Activated naive CD4-positive, alpha-beta T cell treated with anti-CD3 and anti-CD28 coated beads for 36 hours (primary cell): Measurements from ENCODE around the gene PRM3. TPM values are rescaled to one million over a fixed set of nuclear protein-coding genes. Genes with fewer than 3 reads are reported as not detected.

Experiments
- CTCF ChIA-PET: fragments of 350-600 bp; sonication (Branson Sonifier 250); formaldehyde crosslinking; loops from one replicate; lab custom pipeline; 2021; ENCODE audit warnings: antibody characterized with exemption; lab: Charles Lee
- DNase-seq: peaks from one replicate; pipeline ENCODE4 v3.0.0-alpha.2; 2020
- H3K27ac Mint-ChIP-seq: one replicate; pipeline ENCODE4 v1.8.0; 2021; ENCODE audit warnings: mild to moderate bottlenecking, mixed read lengths
- H3K27me3 Mint-ChIP-seq: one replicate; pipeline ENCODE4 v1.8.0; 2021; ENCODE audit warnings: low read depth, mixed read lengths
- H3K36me3 Mint-ChIP-seq: one replicate; pipeline ENCODE4 v1.8.0; 2021; ENCODE audit warnings: low read depth, mixed read lengths
- H3K4me1 Mint-ChIP-seq: one replicate; pipeline ENCODE4 v1.8.0; 2021; ENCODE audit warnings: low read depth, mixed read lengths
- H3K4me3 Mint-ChIP-seq: one replicate; pipeline ENCODE4 v1.8.0; 2021; ENCODE audit warnings: mild to moderate bottlenecking, moderate library complexity, mixed read lengths
- H3K9me3 Mint-ChIP-seq: one replicate; pipeline ENCODE4 v1.8.0; 2021; ENCODE audit warnings: mixed read lengths
- intact Hi-C: fragments of 100-400 bp; cut with micrococcal nuclease; formaldehyde crosslinking; loops from one replicate; pipeline ENCODE4 v1.15.1; 2023
- total RNA-seq, 2 experiments: library from RNA; stranded (reverse); gene quantifications; one replicate each; pipeline ENCODE4 v1.2.3, GENCODE V29; 2021

PRM3 gene
- total RNA-seq, 2 experiments from 2014 or later, result not detected

GRCh38 chr16:11242658-11243057, 30.8 kb downstream of the PRM3 start:
- DNase-seq, result no peak
- Mint-ChIP-seq H3K9me3 (no peaks in the 10 kb centered on the region), H3K36me3 (no peaks in the 10 kb centered on the region), H3K4me3 (no peak overlapping the region), H3K27me3 (no peaks in the 10 kb centered on the region), H3K4me1 (peaks cover 42% of the 10 kb centered on the region), H3K27ac (no peak overlapping the region)
- CTCF ChIA-PET, result no interaction called here
- intact Hi-C loops, result no loop called here

- no peak overlapping the region for H3K27ac Mint-ChIP-seq
- no peaks in the 10 kb centered on the region for H3K9me3 Mint-ChIP-seq
- peaks cover 38% of the 10 kb centered on the region for H3K4me1 Mint-ChIP-seq
- no peaks in the 10 kb centered on the region for H3K27me3 Mint-ChIP-seq
- DNase-seq, result no peak
- CTCF ChIA-PET, result interaction anchor here (1.3 kb wide), 1 partner anchor 17 kb away, joined by 6 read pairs; no protein-coding TSS in a partner anchor
- intact Hi-C loops, result no loop called here
- no peaks in the 10 kb centered on the region for H3K36me3 Mint-ChIP-seq
- no peak overlapping the region for H3K4me3 Mint-ChIP-seq
These were observed 31.8 kb downstream of the PRM3 start for GRCh38 chr16:11241480-11242204.

- no peak overlapping the region for H3K4me3 Mint-ChIP-seq
These were observed 32.6 kb downstream of the PRM3 start for GRCh38 chr16:11240636-11241473.

GRCh38 chr16:11239644-11240632, 33.5 kb downstream of the PRM3 start:
- intact Hi-C loops, result no loop called here
- Mint-ChIP-seq H3K4me1 (peaks cover 25% of the 10 kb centered on the region), H3K27me3 (no peaks in the 10 kb centered on the region), H3K36me3 (no peaks in the 10 kb centered on the region), H3K27ac (peak overlapping the region; percentile 46), H3K4me3 (no peak overlapping the region), H3K9me3 (no peaks in the 10 kb centered on the region)
- no peak for DNase-seq
- CTCF ChIA-PET, result no interaction called here

More at GRCh38 chr16:11240636-11241473, 32.6 kb downstream of the PRM3 start:
- H3K27me3 Mint-ChIP-seq, result no peaks in the 10 kb centered on the region
- DNase-seq, result peak; percentile 43
- no peaks in the 10 kb centered on the region for H3K9me3 Mint-ChIP-seq
- CTCF ChIA-PET, result interaction anchor here (1.3 kb wide), 1 partner anchor 16 kb away, joined by 6 read pairs; no protein-coding TSS in a partner anchor
- H3K27ac Mint-ChIP-seq, result peak overlapping the region; percentile 46
- H3K36me3 Mint-ChIP-seq, result no peaks in the 10 kb centered on the region
- H3K4me1 Mint-ChIP-seq, result peaks cover 32% of the 10 kb centered on the region
- intact Hi-C loops, result no loop called here

GRCh38 chr16:11238272-11239202, 34.9 kb downstream of the PRM3 start:
- intact Hi-C loops, result no loop called here
- no peaks in the 10 kb centered on the region for H3K36me3 Mint-ChIP-seq
- peaks cover 37% of the 10 kb centered on the region for H3K4me1 Mint-ChIP-seq
- CTCF ChIA-PET, result interaction anchor here (1.4 kb wide), 1 partner anchor 13 kb away, joined by 3 read pairs; no protein-coding TSS in a partner anchor
- H3K27me3 Mint-ChIP-seq, result no peaks in the 10 kb centered on the region
- DNase-seq, result no peak
- no peak overlapping the region for H3K4me3 Mint-ChIP-seq
- H3K9me3 Mint-ChIP-seq, result no peaks in the 10 kb centered on the region
- H3K27ac Mint-ChIP-seq, result no peak overlapping the region

- intact Hi-C loops, result no loop called here
- Mint-ChIP-seq H3K9me3 (no peaks in the 10 kb centered on the region), H3K27ac (no peak overlapping the region), H3K36me3 (no peaks in the 10 kb centered on the region), H3K4me3 (no peak overlapping the region), H3K27me3 (no peaks in the 10 kb centered on the region), H3K4me1 (peaks cover 53% of the 10 kb centered on the region)
- CTCF ChIA-PET, result interaction anchor here (0.7 to 1.0 kb wide), 2 partner anchors 11 to 150 kb away, joined by 3 to 5 read pairs; no protein-coding TSS in a partner anchor
- no peak for DNase-seq
These were observed 36.8 kb downstream of the PRM3 start for GRCh38 chr16:11236461-11237254.

GRCh38 chr16:11235703-11235991, 37.8 kb downstream of the PRM3 start:
- H3K27ac Mint-ChIP-seq, result no peak overlapping the region
- CTCF ChIA-PET, result interaction anchor here (0.7 to 1.0 kb wide), 2 partner anchors 10 to 149 kb away, joined by 3 to 5 read pairs; no protein-coding TSS in a partner anchor
- intact Hi-C loops, result no loop called here
- H3K36me3 Mint-ChIP-seq, result no peaks in the 10 kb centered on the region
- H3K4me3 Mint-ChIP-seq, result no peak overlapping the region
- no peak for DNase-seq
- H3K27me3 Mint-ChIP-seq, result no peaks in the 10 kb centered on the region
- peaks cover 58% of the 10 kb centered on the region for H3K4me1 Mint-ChIP-seq
- no peaks in the 10 kb centered on the region for H3K9me3 Mint-ChIP-seq

GRCh38 chr16:11234884-11235702, 38.3 kb downstream of the PRM3 start:
- CTCF ChIA-PET, result interaction anchor here (0.9 to 1.0 kb wide), 2 partner anchors 17 to 264 kb away, joined by 3 read pairs; no protein-coding TSS in a partner anchor
- no peaks in the 10 kb centered on the region for H3K9me3 Mint-ChIP-seq
- no peak overlapping the region for H3K4me3 Mint-ChIP-seq
- H3K4me1 Mint-ChIP-seq, result peaks cover 52% of the 10 kb centered on the region
- H3K36me3 Mint-ChIP-seq, result no peaks in the 10 kb centered on the region
- no peaks in the 10 kb centered on the region for H3K27me3 Mint-ChIP-seq
- intact Hi-C loops, result no loop called here
- H3K27ac Mint-ChIP-seq, result peak overlapping the region; percentile 63
- DNase-seq, result no peak

- Mint-ChIP-seq H3K27me3 (no peaks in the 10 kb centered on the region), H3K27ac (peak overlapping the region; percentile 99), H3K4me3 (peak overlapping the region; percentile 57), H3K4me1 (peaks cover 49% of the 10 kb centered on the region), H3K9me3 (no peaks in the 10 kb centered on the region), H3K36me3 (no peaks in the 10 kb centered on the region)
- CTCF ChIA-PET, result interaction anchor here (1.0 to 2.0 kb wide), 5 partner anchors 9 to 263 kb away, joined by 3 to 12 read pairs (median 6); no protein-coding TSS in a partner anchor
- intact Hi-C loops, result loop anchor here (1.0 to 2.0 kb wide), 5 partner anchors 9 to 246 kb away; no protein-coding TSS in a partner anchor
- DNase-seq, result peak; percentile 87
These were observed 39.6 kb downstream of the PRM3 start for GRCh38 chr16:11233727-11234376.
